Lower leg skin (tissue), 3 donors: ENCODE results near the gene MYL5.

ENCODE experiments used
- CTCF ChIP-seq, 3 donors: fragments of 450-650 bp; IDR thresholded peaks; one replicate each; pipeline ENCODE4 v1.5.1; 2016; ENCODE audit warnings: antibody characterized with exemption in 3 of 3, mild to moderate bottlenecking in 3 of 3, moderate library complexity in 2 of 3
- POLR2A ChIP-seq, 2 donors: fragments of 450-650 bp; IDR thresholded peaks; one replicate each; pipeline ENCODE4 v1.6.1; 2016 to 2017; ENCODE audit warnings: antibody characterized with exemption in 2 of 2, mild to moderate bottlenecking in 1 of 2, moderate library complexity in 1 of 2

DNA sequence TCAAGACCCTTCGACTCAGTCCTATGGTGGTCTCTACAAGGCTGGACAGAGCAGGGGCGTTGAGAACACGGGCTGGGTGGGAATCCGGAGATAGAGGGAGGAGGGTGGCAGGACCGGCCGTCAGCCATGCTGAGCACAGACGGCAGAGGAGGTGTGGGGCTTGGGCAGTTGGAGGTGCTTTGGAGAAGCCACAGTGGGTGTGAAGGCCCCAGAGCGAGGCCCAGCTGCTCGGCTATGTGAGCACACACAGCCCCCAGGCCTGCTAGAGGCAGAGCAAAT lies 44.8 kb upstream of the MYL5 start:
- no peak for TF ChIP-seq CTCF (IDR thresholded peaks at IDR 0.05)
- no peak for TF ChIP-seq POLR2A (IDR thresholded peaks at IDR 0.05)
